PC-9 (cell line): Measurements from ENCODE around the gene PMPCA. TPM values are rescaled to one million over a fixed set of nuclear protein-coding genes. Genes with fewer than 3 reads are reported as not detected.

ENCODE experiments used
- BruUV-seq: library from RNA; stranded (reverse); fragments of 400-500 nt; replicated peaks from 2 replicates; lab custom pipeline; 2021; lab: Mats Ljungman, UMichigan
- CTCF ChIA-PET: fragments of 300-600 bp; sonication (Branson Sonifier 250); formaldehyde crosslinking; loops from one replicate; lab custom pipeline; 2022; ENCODE audit warnings: antibody characterized with exemption; lab: Charles Lee
- POLR2A ChIA-PET: fragments of 300-600 bp; sonication (Branson Sonifier 250); formaldehyde crosslinking; loops from one replicate; lab custom pipeline; 2022; ENCODE audit warnings: antibody characterized with exemption; ENCODE audit not compliant: unreplicated experiment; lab: Charles Lee
- DNase-seq, 2 experiments: peaks; one replicate each; pipeline versions ENCODE4 v3.0.0 to v3.0.0-alpha.2; 2015 to 2022; ENCODE audit warnings: mixed read lengths in 1 of 2
- H2AFZ ChIP-seq: fragments of 200-600 bp; sonication (generic); 2 replicates; pipeline ENCODE4 v1.8.1; 2017; ENCODE audit warnings: antibody characterized with exemption
- H3F3A ChIP-seq: fragments of 200-600 bp; sonication (generic); 2 replicates; pipeline ENCODE4 v1.8.1; 2017; ENCODE audit warnings: antibody characterized with exemption, mild to moderate bottlenecking, low read depth; ENCODE audit not compliant: insufficient read depth
- H3K27ac ChIP-seq: fragments of 200-600 bp; sonication (generic); 2 replicates; pipeline ENCODE4 v1.6.1; 2016; ENCODE audit warnings: mixed run types
- H3K27me3 ChIP-seq: fragments of 200-600 bp; sonication (generic); 2 replicates; pipeline ENCODE4 v1.6.1; 2016; ENCODE audit warnings: low read depth, mixed run types; ENCODE audit not compliant: insufficient read depth
- H3K36me3 ChIP-seq: fragments of 200-600 bp; sonication (generic); 2 replicates; pipeline ENCODE4 v1.6.1; 2016; ENCODE audit warnings: low read depth, mixed run types
- H3K4me1 ChIP-seq: fragments of 200-600 bp; sonication (generic); replicated peaks from 2 replicates; pipeline ENCODE4 v1.6.1; 2016; ENCODE audit warnings: mixed run types; ENCODE audit not compliant: insufficient read depth
- H3K4me2 ChIP-seq: fragments of 200-600 bp; sonication (generic); 2 replicates; pipeline ENCODE4 v1.6.1; 2017; ENCODE audit warnings: mixed run types
- H3K4me3 ChIP-seq: fragments of 200-600 bp; sonication (generic); 2 replicates; pipeline ENCODE4 v1.6.1; 2016; ENCODE audit warnings: mixed run types
- H3K79me2 ChIP-seq: fragments of 200-600 bp; sonication (generic); 2 replicates; pipeline ENCODE4 v1.6.1; 2017; ENCODE audit warnings: low read depth, mixed run types
- H3K9me2 ChIP-seq: fragments of 200-600 bp; sonication (generic); 2 replicates; pipeline ENCODE4 v1.8.1; 2017; ENCODE audit warnings: mild to moderate bottlenecking; ENCODE audit not compliant: insufficient read depth
- H3K9me3 ChIP-seq: fragments of 200-600 bp; sonication (generic); 2 replicates; pipeline ENCODE4 v1.8.1; 2016; ENCODE audit warnings: low read depth; ENCODE audit not compliant: insufficient read depth
- H4K20me1 ChIP-seq: fragments of 200-600 bp; sonication (generic); 2 replicates; pipeline ENCODE4 v1.8.1; 2017; ENCODE audit not compliant: insufficient read depth
- CTCF ChIP-seq: fragments of 200-600 bp; sonication (generic); conservative IDR thresholded peaks from 2 replicates; pipeline ENCODE4 v1.6.1; 2017; ENCODE audit warnings: mixed run types, antibody characterized with exemption, mild to moderate bottlenecking, moderate library complexity
- EZH2 ChIP-seq: fragments of 200-600 bp; sonication (generic); IDR thresholded peaks from 2 replicates; pipeline ENCODE4 v1.8.0; 2017; ENCODE audit warnings: antibody characterized with exemption, low read depth
- intact Hi-C: fragments of 100-400 bp; cut with micrococcal nuclease; formaldehyde crosslinking; loops from one replicate; pipeline ENCODE4 v1.10.0; 2022; ENCODE audit not compliant: unreplicated experiment
- total RNA-seq: library from RNA; stranded (reverse); gene quantifications from 2 replicates; pipeline ENCODE4 v1.2.3, GENCODE V29; 2021

The PMPCA gene
- total RNA-seq, 1 experiment from 2014 or later: 78.1 TPM

- no TSS peak for BruUV-seq
- Histone ChIP-seq H3K4me3 (no peak overlapping the region), H3K36me3 (no peaks in the 10 kb centered on the region), H3K9me2 (no peaks in the 10 kb centered on the region), H2AFZ (no peak overlapping the region), H3K9me3 (no peaks in the 10 kb centered on the region), H3F3A (peaks cover 33% of the 10 kb centered on the region; the same call in 1 of the 2 replicates), H3K27ac (no peak overlapping the region), H3K4me2 (no peak overlapping the region), H3K4me1 (no peaks in the 10 kb centered on the region), H3K79me2 (no peaks in the 10 kb centered on the region), H4K20me1 (peaks cover 8% of the 10 kb centered on the region; the same call in 1 of the 2 replicates), H3K27me3 (no peaks in the 10 kb centered on the region)
- no peak for TF ChIP-seq EZH2
- no peak for TF ChIP-seq CTCF
- intact Hi-C loops: no loop called here
- ChIA-PET CTCF (no interaction called here), POLR2A (no interaction called here)
- no peak for DNase-seq
Measured at GRCh38 chr9:136426787-136427186, 16.3 kb downstream of the PMPCA start.

- ChIA-PET CTCF (no interaction called here), POLR2A (no interaction called here)
- peaks cover 33% of the 10 kb centered on the region; the same call in 1 of the 2 replicates for H3F3A ChIP-seq
- H3K79me2 ChIP-seq: no peaks in the 10 kb centered on the region
- no peaks in the 10 kb centered on the region for H3K9me3 ChIP-seq
- H4K20me1 ChIP-seq: peaks cover 7% of the 10 kb centered on the region; the same call in 1 of the 2 replicates
- no peak overlapping the region for H3K27ac ChIP-seq
- no peak overlapping the region for H3K4me3 ChIP-seq
- no peaks in the 10 kb centered on the region for H3K27me3 ChIP-seq
- no peaks in the 10 kb centered on the region for H3K4me1 ChIP-seq
- no peak for DNase-seq
- no peak overlapping the region for H3K4me2 ChIP-seq
- intact Hi-C loops: no loop called here
- TF ChIP-seq EZH2 (no peak), CTCF (no peak)
- TSS peak; percentile 33 for BruUV-seq
- H2AFZ ChIP-seq: no peak overlapping the region
- H3K9me2 ChIP-seq: no peaks in the 10 kb centered on the region
- no peaks in the 10 kb centered on the region for H3K36me3 ChIP-seq
Measured at GRCh38 chr9:136429075-136429628, 18.7 kb downstream of the PMPCA start.

- H3K36me3 ChIP-seq: no peaks in the 10 kb centered on the region
- H4K20me1 ChIP-seq: peaks cover 7% of the 10 kb centered on the region; the same call in 1 of the 2 replicates
- POLR2A ChIA-PET: no interaction called here
- no peaks in the 10 kb centered on the region for H3K4me1 ChIP-seq
- H3K27ac ChIP-seq: no peak overlapping the region
- no peak overlapping the region for H3K4me3 ChIP-seq
- TF ChIP-seq EZH2 (no peak), CTCF (no peak)
- intact Hi-C loops: no loop called here
- no TSS peak for BruUV-seq
- peaks cover 28% of the 10 kb centered on the region; the same call in 1 of the 2 replicates for H3F3A ChIP-seq
- no peak overlapping the region for H3K4me2 ChIP-seq
- H3K27me3 ChIP-seq: no peaks in the 10 kb centered on the region
- CTCF ChIA-PET: no interaction called here
- H2AFZ ChIP-seq: no peak overlapping the region
- H3K79me2 ChIP-seq: no peaks in the 10 kb centered on the region
- no peaks in the 10 kb centered on the region for H3K9me3 ChIP-seq
- no peaks in the 10 kb centered on the region for H3K9me2 ChIP-seq
- no peak for DNase-seq
Measured at GRCh38 chr9:136429683-136430491, 19.4 kb downstream of the PMPCA start.
